ENCODE data around the gene STC2. TPM values are rescaled to one million over a fixed set of nuclear protein-coding genes. Genes with fewer than 3 reads are reported as not detected.

The STC2 gene
- polyA plus RNA-seq, 1 donor (not counting 4 experiments of a cell fraction or from before 2014, with no cell fraction given) = 4.3 TPM

- Histone ChIP-seq H3K79me2 (ENCODE audit: control insufficient read depth, insufficient read depth, low read length) (no peaks in the 10 kb centered on the region), H4K20me1 (ENCODE audit: control insufficient read depth, extremely low read depth, insufficient read depth, low read length) (no peaks in the 10 kb centered on the region), H2AFZ (ENCODE audit: control insufficient read depth, low read length) (no peak overlapping the region), H3K27me3 (ENCODE audit: control insufficient read depth, extremely low read depth, insufficient read depth, low read length) (no peaks in the 10 kb centered on the region), H3K4me1 (ENCODE audit: control insufficient read depth, extremely low read depth, insufficient read depth, low read length) (no peaks in the 10 kb centered on the region), H3K27ac (ENCODE audit: control insufficient read depth, insufficient read depth, low read length) (no peak overlapping the region), H3K9ac (ENCODE audit: control insufficient read depth, extremely low read depth, insufficient read depth, low read length) (no peak overlapping the region), H3K4me2 (ENCODE audit: control insufficient read depth, extremely low read depth, insufficient read depth, low read depth, low read length) (no peak overlapping the region), H3K9me1 (ENCODE audit: control insufficient read depth, extremely low read depth, insufficient read depth, low read length) (no peaks in the 10 kb centered on the region), H3K4me3 (ENCODE audit: control insufficient read depth in 2 of 3, extremely low read depth in 1 of 3, insufficient read depth in 2 of 3, low read depth in 1 of 3, low read length in 3 of 3) (no peak overlapping the region), H3K36me3 (ENCODE audit: control insufficient read depth in 2 of 2, extremely low read depth in 1 of 2, insufficient read depth in 2 of 2, low read length in 2 of 2) (no peaks in the 10 kb centered on the region), H3K9me3 (ENCODE audit: control insufficient read depth, low read depth, low read length) (no peaks in the 10 kb centered on the region)
- TF ChIP-seq CTCF (optimal IDR thresholded peaks at IDR 0.05 in 1 of 3, IDR thresholded peaks at IDR 0.05 in 1 of 3, conservative IDR thresholded peaks at IDR 0.05 in 1 of 3; ENCODE audit: extremely low read depth in 1 of 3, insufficient read depth in 2 of 3, low read length in 3 of 3) (no peak), EZH2 (IDR thresholded peaks at IDR 0.05; ENCODE audit: low read length) (no peak)
- dilution Hi-C loops (cut with MboI; ENCODE audit: extremely low pct_ligation_motif_present, low sequenced_read_pairs) = no loop called here
- FAIRE-seq (no peak), DNase-seq (ENCODE audit: low read depth, low spot score) (no peak)
Observed at GRCh38 chr5:173308226-173308625, 20.0 kb downstream of the STC2 start.

GRCh38 chr5:173307695-173308094 lies 20.5 kb downstream of the STC2 start:
- dilution Hi-C loops (cut with MboI; ENCODE audit: extremely low pct_ligation_motif_present, low sequenced_read_pairs) = no loop called here
- peaks cover 3% of the 10 kb centered on the region for H3K4me1 ChIP-seq (ENCODE audit: control insufficient read depth, extremely low read depth, insufficient read depth, low read length)
- H3K4me2 ChIP-seq (ENCODE audit: control insufficient read depth, extremely low read depth, insufficient read depth, low read depth, low read length) = no peak overlapping the region
- H3K79me2 ChIP-seq (ENCODE audit: control insufficient read depth, insufficient read depth, low read length) = no peaks in the 10 kb centered on the region
- H4K20me1 ChIP-seq (ENCODE audit: control insufficient read depth, extremely low read depth, insufficient read depth, low read length) = no peaks in the 10 kb centered on the region
- no peaks in the 10 kb centered on the region for H3K27me3 ChIP-seq (ENCODE audit: control insufficient read depth, extremely low read depth, insufficient read depth, low read length)
- H2AFZ ChIP-seq (ENCODE audit: control insufficient read depth, low read length) = no peak overlapping the region
- H3K9me3 ChIP-seq (ENCODE audit: control insufficient read depth, low read depth, low read length) = no peaks in the 10 kb centered on the region
- H3K27ac ChIP-seq (ENCODE audit: control insufficient read depth, insufficient read depth, low read length) = no peak overlapping the region
- no peak overlapping the region for H3K9ac ChIP-seq (ENCODE audit: control insufficient read depth, extremely low read depth, insufficient read depth, low read length)
- no peaks in the 10 kb centered on the region for H3K9me1 ChIP-seq (ENCODE audit: control insufficient read depth, extremely low read depth, insufficient read depth, low read length)
- H3K4me3 ChIP-seq (ENCODE audit: control insufficient read depth in 2 of 3, extremely low read depth in 1 of 3, insufficient read depth in 2 of 3, low read depth in 1 of 3, low read length in 3 of 3) = no peak overlapping the region
- no peak for TF ChIP-seq EZH2 (IDR thresholded peaks at IDR 0.05; ENCODE audit: low read length)
- no peak for TF ChIP-seq CTCF (optimal IDR thresholded peaks at IDR 0.05 in 1 of 3, IDR thresholded peaks at IDR 0.05 in 1 of 3, conservative IDR thresholded peaks at IDR 0.05 in 1 of 3; ENCODE audit: extremely low read depth in 1 of 3, insufficient read depth in 2 of 3, low read length in 3 of 3)
- H3K36me3 ChIP-seq (ENCODE audit: control insufficient read depth in 2 of 2, extremely low read depth in 1 of 2, insufficient read depth in 2 of 2, low read length in 2 of 2) = no peaks in the 10 kb centered on the region
- DNase-seq (ENCODE audit: low read depth, low spot score) (no peak), FAIRE-seq (no peak)

All from keratinocyte (primary cell).